MM.1S (cell line): ENCODE data around the gene FAM83F.
"Not testable (repeated sequence)": the region's sequence is repeated elsewhere in the genome, so short reads cannot be mapped to it uniquely, and the experiment has no call there.

Experiments
- CTCF ChIP-seq: fragments of 300-600 bp; sonication (generic); IDR thresholded peaks from 2 replicates; pipeline ENCODE4 v1.5.1; 2016; ENCODE audit warnings: antibody characterized with exemption, low read length, mixed read lengths
- EZH2 ChIP-seq: fragments of 300-600 bp; sonication (generic); optimal IDR thresholded peaks from 2 replicates; pipeline ENCODE3; 2017; ENCODE audit warnings: low read depth, mild to moderate bottlenecking, antibody characterized with exemption, low read length, mixed read lengths
- EZH2phosphoT487 ChIP-seq: fragments of 300-600 bp; sonication (generic); IDR thresholded peaks from 2 replicates; pipeline ENCODE4 v1.6.1; 2018; ENCODE audit warnings: antibody characterized with exemption, low read length

- TF ChIP-seq CTCF, EZH2phosphoT487, EZH2: not testable (repeated sequence)
Measured at GRCh38 chr22:39992894-39993293, 1.9 kb upstream of the FAM83F start.
